HEK293 (cell line): ENCODE results near the gene WWC1.

Experiments used
- GLIS2 ChIP-seq: fragments of 450-650 bp; formaldehyde crosslinking; IDR thresholded peaks from 2 replicates; pipeline ENCODE4 v1.5.1; 2016; ENCODE audit warnings: missing biosample characterization, missing genetic modification characterization
- KLF1 ChIP-seq: fragments of 450-650 bp; formaldehyde crosslinking; IDR thresholded peaks from 2 replicates; pipeline ENCODE4 v1.5.1; 2016; ENCODE audit warnings: missing biosample characterization, missing genetic modification characterization
- ZNF223 ChIP-seq: fragments of 450-650 bp; formaldehyde crosslinking; IDR thresholded peaks from 2 replicates; pipeline ENCODE4 v1.5.1; 2016; ENCODE audit warnings: missing biosample characterization, missing genetic modification characterization
- ZNF629 ChIP-seq: fragments of 450-650 bp; formaldehyde crosslinking; IDR thresholded peaks from 2 replicates; pipeline ENCODE4 v1.5.1; 2017; ENCODE audit warnings: missing biosample characterization, missing genetic modification characterization
- ZNF660 ChIP-seq: fragments of 450-650 bp; IDR thresholded peaks from 2 replicates; pipeline ENCODE4 v1.5.1; 2018; ENCODE audit warnings: missing biosample characterization, mild to moderate bottlenecking, missing genetic modification characterization
- TF ChIP-seq, protein P1 (sequence below): fragments of 450-650 bp; formaldehyde crosslinking; IDR thresholded peaks from 2 replicates; pipeline ENCODE4 v1.5.1; 2016; ENCODE audit warnings: missing biosample characterization, missing genetic modification characterization
- TF ChIP-seq, protein P2 (sequence below): IDR thresholded peaks from 2 replicates; pipeline ENCODE4 v1.6.1; 2011; ENCODE audit warnings: mild to moderate bottlenecking, low read depth, low read length, borderline replicate concordance
- TF ChIP-seq, protein P3 (sequence below): fragments of 450-650 bp; formaldehyde crosslinking; IDR thresholded peaks from 2 replicates; pipeline ENCODE4 v1.5.1; 2016; ENCODE audit warnings: missing biosample characterization, missing genetic modification characterization

DNA sequence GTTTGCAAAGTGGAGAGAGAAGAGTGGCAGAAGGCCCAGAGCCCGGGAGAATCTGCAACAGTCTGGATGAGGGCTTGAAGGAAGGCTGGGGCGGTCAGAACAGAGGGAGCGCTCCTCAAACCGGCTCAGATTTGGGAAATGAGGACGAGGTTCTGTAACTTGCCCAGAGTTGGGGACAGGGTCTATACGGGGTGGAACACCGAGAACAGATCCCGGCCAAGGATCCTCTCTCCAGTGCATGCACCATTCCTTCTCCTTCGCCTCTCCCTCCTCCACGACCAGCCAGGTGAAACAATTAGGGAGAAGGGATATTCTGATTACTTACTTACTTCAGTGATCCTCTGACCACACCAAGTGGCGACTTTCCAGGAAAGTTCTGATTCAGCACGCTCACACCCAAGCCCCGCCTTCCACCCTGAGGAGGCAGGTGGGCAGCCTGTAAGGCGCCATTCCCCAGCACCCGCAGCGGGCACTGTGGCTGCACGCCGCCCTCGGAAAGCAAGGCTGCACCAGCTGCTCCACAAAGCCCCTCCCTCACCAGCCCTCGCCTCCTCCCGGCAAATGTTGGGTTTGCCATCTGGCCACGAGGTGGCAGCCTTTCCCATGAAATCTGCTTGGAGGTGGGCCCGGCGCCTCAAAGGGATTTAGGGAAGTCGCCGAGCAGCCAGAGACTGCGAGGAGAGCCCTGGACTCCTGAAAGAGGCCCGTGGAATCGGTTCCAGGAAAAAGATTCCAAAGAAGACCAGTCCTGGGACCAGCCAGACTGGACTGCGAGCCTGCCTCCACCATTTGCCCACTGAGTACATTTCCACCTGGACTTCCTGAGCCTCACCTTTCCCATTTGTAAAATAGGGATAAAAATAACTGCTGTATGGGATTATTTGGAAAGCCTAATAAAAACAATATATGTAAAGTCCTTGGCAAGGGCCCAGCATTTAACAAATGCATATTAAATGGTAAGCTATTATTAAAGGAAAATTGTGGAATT lies 22.2 kb upstream of the WWC1 start:
- TF ChIP-seq, protein P1, sequence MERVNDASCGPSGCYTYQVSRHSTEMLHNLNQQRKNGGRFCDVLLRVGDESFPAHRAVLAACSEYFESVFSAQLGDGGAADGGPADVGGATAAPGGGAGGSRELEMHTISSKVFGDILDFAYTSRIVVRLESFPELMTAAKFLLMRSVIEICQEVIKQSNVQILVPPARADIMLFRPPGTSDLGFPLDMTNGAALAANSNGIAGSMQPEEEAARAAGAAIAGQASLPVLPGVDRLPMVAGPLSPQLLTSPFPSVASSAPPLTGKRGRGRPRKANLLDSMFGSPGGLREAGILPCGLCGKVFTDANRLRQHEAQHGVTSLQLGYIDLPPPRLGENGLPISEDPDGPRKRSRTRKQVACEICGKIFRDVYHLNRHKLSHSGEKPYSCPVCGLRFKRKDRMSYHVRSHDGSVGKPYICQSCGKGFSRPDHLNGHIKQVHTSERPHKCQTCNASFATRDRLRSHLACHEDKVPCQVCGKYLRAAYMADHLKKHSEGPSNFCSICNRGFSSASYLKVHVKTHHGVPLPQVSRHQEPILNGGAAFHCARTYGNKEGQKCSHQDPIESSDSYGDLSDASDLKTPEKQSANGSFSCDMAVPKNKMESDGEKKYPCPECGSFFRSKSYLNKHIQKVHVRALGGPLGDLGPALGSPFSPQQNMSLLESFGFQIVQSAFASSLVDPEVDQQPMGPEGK: peak; percentile 69
- TF ChIP-seq, protein P2, sequence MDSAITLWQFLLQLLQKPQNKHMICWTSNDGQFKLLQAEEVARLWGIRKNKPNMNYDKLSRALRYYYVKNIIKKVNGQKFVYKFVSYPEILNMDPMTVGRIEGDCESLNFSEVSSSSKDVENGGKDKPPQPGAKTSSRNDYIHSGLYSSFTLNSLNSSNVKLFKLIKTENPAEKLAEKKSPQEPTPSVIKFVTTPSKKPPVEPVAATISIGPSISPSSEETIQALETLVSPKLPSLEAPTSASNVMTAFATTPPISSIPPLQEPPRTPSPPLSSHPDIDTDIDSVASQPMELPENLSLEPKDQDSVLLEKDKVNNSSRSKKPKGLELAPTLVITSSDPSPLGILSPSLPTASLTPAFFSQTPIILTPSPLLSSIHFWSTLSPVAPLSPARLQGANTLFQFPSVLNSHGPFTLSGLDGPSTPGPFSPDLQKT: no peak
- TF ChIP-seq ZNF629 (tag by site-specific recombination) (peak; percentile 49; the same call in 1 of the 2 replicates), GLIS2 (no peak), KLF1 (peak; percentile 36; the same call in 1 of the 2 replicates), ZNF660 (tag by site-specific recombination) (no peak; the same call in 1 of the 2 replicates), ZNF223 (tag by site-specific recombination) (no peak)
- TF ChIP-seq, protein P3, sequence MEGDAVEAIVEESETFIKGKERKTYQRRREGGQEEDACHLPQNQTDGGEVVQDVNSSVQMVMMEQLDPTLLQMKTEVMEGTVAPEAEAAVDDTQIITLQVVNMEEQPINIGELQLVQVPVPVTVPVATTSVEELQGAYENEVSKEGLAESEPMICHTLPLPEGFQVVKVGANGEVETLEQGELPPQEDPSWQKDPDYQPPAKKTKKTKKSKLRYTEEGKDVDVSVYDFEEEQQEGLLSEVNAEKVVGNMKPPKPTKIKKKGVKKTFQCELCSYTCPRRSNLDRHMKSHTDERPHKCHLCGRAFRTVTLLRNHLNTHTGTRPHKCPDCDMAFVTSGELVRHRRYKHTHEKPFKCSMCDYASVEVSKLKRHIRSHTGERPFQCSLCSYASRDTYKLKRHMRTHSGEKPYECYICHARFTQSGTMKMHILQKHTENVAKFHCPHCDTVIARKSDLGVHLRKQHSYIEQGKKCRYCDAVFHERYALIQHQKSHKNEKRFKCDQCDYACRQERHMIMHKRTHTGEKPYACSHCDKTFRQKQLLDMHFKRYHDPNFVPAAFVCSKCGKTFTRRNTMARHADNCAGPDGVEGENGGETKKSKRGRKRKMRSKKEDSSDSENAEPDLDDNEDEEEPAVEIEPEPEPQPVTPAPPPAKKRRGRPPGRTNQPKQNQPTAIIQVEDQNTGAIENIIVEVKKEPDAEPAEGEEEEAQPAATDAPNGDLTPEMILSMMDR (tag by site-specific recombination): peak; percentile 96
